GM23338 (cell line): ENCODE measurements around the gene MITF. TPM values are rescaled to one million over a fixed set of nuclear protein-coding genes. Genes with fewer than 3 reads are reported as not detected.

Experiments used
- ATAC-seq: fragments of 200-7000 bp; cut with Tn5 transposase; 3 replicates; pipeline ENCODE4 v1.9.1; 2020
- DNase-seq: peaks from one replicate; pipeline ENCODE4 v3.0.0-alpha.2; 2015; ENCODE audit warnings: low spot score
- H2AFZ ChIP-seq: fragments of 200-600 bp; sonication (generic); 2 replicates; pipeline ENCODE4 v1.8.0; 2016; ENCODE audit warnings: antibody characterized with exemption, mild to moderate bottlenecking, moderate library complexity
- H3F3A ChIP-seq: fragments of 200-600 bp; sonication (generic); replicated peaks from 2 replicates; pipeline ENCODE4 v1.8.0; 2017; ENCODE audit warnings: antibody characterized with exemption, mixed run types, low read depth
- H3K27ac ChIP-seq: fragments of 200-600 bp; sonication (generic); 2 replicates; pipeline ENCODE4 v1.6.1; 2016; ENCODE audit warnings: low read depth
- H3K27me3 ChIP-seq: fragments of 200-600 bp; sonication (generic); 2 replicates; pipeline ENCODE4 v1.8.0; 2016; ENCODE audit warnings: mild to moderate bottlenecking, mixed run types, moderate library complexity; ENCODE audit not compliant: insufficient read depth
- H3K36me3 ChIP-seq: fragments of 200-600 bp; sonication (generic); 2 replicates; pipeline ENCODE4 v1.8.0; 2016; ENCODE audit warnings: mild to moderate bottlenecking; ENCODE audit not compliant: insufficient read depth
- H3K4me1 ChIP-seq: fragments of 200-600 bp; sonication (generic); 2 replicates; pipeline ENCODE4 v1.8.0; 2016; ENCODE audit warnings: mild to moderate bottlenecking, moderate library complexity; ENCODE audit not compliant: insufficient read depth
- H3K4me2 ChIP-seq: fragments of 200-600 bp; sonication (generic); 2 replicates; pipeline ENCODE4 v1.7.1; 2017; ENCODE audit warnings: mixed run types
- H3K4me3 ChIP-seq: fragments of 200-600 bp; sonication (generic); 2 replicates; pipeline ENCODE4 v1.6.1; 2016; ENCODE audit warnings: mixed run types
- H3K79me2 ChIP-seq: fragments of 200-600 bp; sonication (generic); replicated peaks from 2 replicates; pipeline ENCODE4 v1.8.0; 2017; ENCODE audit warnings: mild to moderate bottlenecking; ENCODE audit not compliant: insufficient read depth
- H3K9me2 ChIP-seq: fragments of 200-600 bp; sonication (generic); 2 replicates; pipeline ENCODE4 v1.8.0; 2017; ENCODE audit not compliant: insufficient read depth
- H4K20me1 ChIP-seq: fragments of 200-600 bp; sonication (generic); replicated peaks from 2 replicates; pipeline ENCODE4 v1.8.0; 2017; ENCODE audit warnings: mild to moderate bottlenecking; ENCODE audit not compliant: insufficient read depth
- H3K27ac Mint-ChIP-seq: 2 replicates; pipeline ENCODE4 v1.8.0; 2020; ENCODE audit warnings: inconsistent platforms, mild to moderate bottlenecking, moderate library complexity, mixed read lengths
- H3K27me3 Mint-ChIP-seq: 3 replicates; pipeline ENCODE4 v1.8.0; 2022; ENCODE audit warnings: low read depth, mild to moderate bottlenecking, moderate library complexity, mixed read lengths, inconsistent platforms; ENCODE audit not compliant: insufficient read depth, poor library complexity
- H3K36me3 Mint-ChIP-seq: 3 replicates; pipeline ENCODE4 v1.8.0; 2021; ENCODE audit warnings: low read depth, mild to moderate bottlenecking, inconsistent platforms, moderate library complexity, mixed read lengths
- H3K4me1 Mint-ChIP-seq: 3 replicates; pipeline ENCODE4 v1.8.0; 2020; ENCODE audit warnings: mild to moderate bottlenecking, inconsistent platforms, mixed read lengths
- H3K4me3 Mint-ChIP-seq: 3 replicates; pipeline ENCODE4 v1.8.0; 2021; ENCODE audit warnings: moderate library complexity, mild to moderate bottlenecking, inconsistent platforms, mixed read lengths
- H3K9me3 Mint-ChIP-seq: 3 replicates; pipeline ENCODE4 v1.8.0; 2020; ENCODE audit warnings: moderate library complexity, mild to moderate bottlenecking, inconsistent platforms, mixed read lengths
- CREB1 ChIP-seq: fragments of 250-450 bp; sonication (Bioruptor Pico); IDR thresholded peaks from 2 replicates; pipeline ENCODE4 v1.5.0; 2020; ENCODE audit warnings: low read depth, mild to moderate bottlenecking, moderate library complexity
- CTCF ChIP-seq, 2 experiments: fragments of 200-600 bp in 1 of 2; sonication (generic) in 1 of 2; conservative IDR thresholded peaks; 2 replicates each; pipeline versions ENCODE4 v1.5.1 to v1.6.1; 2016 to 2017; ENCODE audit warnings: antibody characterized with exemption in 2 of 2, low read depth in 2 of 2, mild to moderate bottlenecking in 2 of 2, moderate library complexity in 1 of 2
- ETS1 ChIP-seq: IDR thresholded peaks from 2 replicates; pipeline ENCODE4 v1.6.1; 2016; ENCODE audit warnings: antibody characterized with exemption
- EZH2 ChIP-seq: fragments of 200-600 bp; sonication (generic); IDR thresholded peaks from one replicate; pipeline ENCODE4 v1.8.0; 2017; ENCODE audit warnings: antibody characterized with exemption, mild to moderate bottlenecking, low read depth; ENCODE audit not compliant: unreplicated experiment
- EZH2phosphoT487 ChIP-seq: fragments of 200-600 bp; sonication (generic); IDR thresholded peaks from one replicate; pipeline ENCODE4 v1.8.1; 2018; ENCODE audit warnings: antibody characterized with exemption; ENCODE audit not compliant: unreplicated experiment
- REST ChIP-seq: IDR thresholded peaks from one replicate; pipeline ENCODE4 v1.6.1; 2018; ENCODE audit warnings: antibody characterized with exemption; ENCODE audit not compliant: unreplicated experiment
- STAT1 ChIP-seq: IDR thresholded peaks from one replicate; pipeline ENCODE4 v1.6.1; 2016; ENCODE audit warnings: antibody characterized with exemption; ENCODE audit not compliant: unreplicated experiment
- ZNF114 ChIP-seq: fragments of 250-450 bp; sonication (Bioruptor Pico); IDR thresholded peaks from 2 replicates; pipeline ENCODE4 v1.5.0; 2020; ENCODE audit warnings: mild to moderate bottlenecking, moderate library complexity
- ZNF331 ChIP-seq: fragments of 250-450 bp; sonication (Bioruptor Pico); IDR thresholded peaks from 2 replicates; pipeline ENCODE4 v1.5.0; 2020; ENCODE audit warnings: low read depth, mild to moderate bottlenecking, moderate library complexity
- ZNF462 ChIP-seq: fragments of 250-450 bp; sonication (Bioruptor Pico); IDR thresholded peaks from 2 replicates; pipeline ENCODE4 v1.5.0; 2020; ENCODE audit warnings: mild to moderate bottlenecking, moderate library complexity
- polyA plus RNA-seq: library from polyadenylated mRNA; unstranded; fragments of >200 nt; fragmentation: Nextera tagmentation; extraction: Ambion mirVana; gene quantifications from 2 replicates; pipeline ENCODE4 v1.2.1, GENCODE V29; 2016
- total RNA-seq: library from RNA; depleted of rRNA; stranded (reverse); fragments of >200 nt; shearing (Covaris generic); gene quantifications from 2 replicates; pipeline ENCODE4 v1.2.3, GENCODE V29; 2014

The MITF gene
- total and polyA plus RNA-seq, 2 experiments from 2014 or later: 1.9 to 2.4 TPM

GRCh38 chr3:69746119-69746518 is 6.9 kb downstream of the MITF start (continued):
- TF ChIP-seq ETS1 (no peak), ZNF114 (CRISPR knock-in tag) (no peak), CREB1 (no peak), STAT1 (no peak), EZH2 (no peak), CTCF (conservative IDR thresholded peaks at IDR 0.05; ENCODE audit: low read depth in 2 of 2) (no peak), EZH2phosphoT487 (no peak), REST (no peak), ZNF331 (CRISPR knock-in tag) (no peak)

- no peak overlapping the region for H3K4me3 ChIP-seq
- Mint-ChIP-seq H3K4me1 (peaks cover 10% of the 10 kb centered on the region; the same call in 2 of the 3 replicates), H3K27ac (no peak overlapping the region), H3K27me3 (no peaks in the 10 kb centered on the region), H3K9me3 (peaks cover 7% of the 10 kb centered on the region), H3K4me3 (no peak overlapping the region), H3K36me3 (0 out of 3 replicates have a peak, but pooled peaks cover 5% of the 10 kb centered on the region)
- H3K9me2 ChIP-seq: no peaks in the 10 kb centered on the region
- no peaks in the 10 kb centered on the region for H3K79me2 ChIP-seq
- no peaks in the 10 kb centered on the region for H3K27me3 ChIP-seq
- H3K4me2 ChIP-seq: no peak overlapping the region
- H4K20me1 ChIP-seq: no peaks in the 10 kb centered on the region
- no peaks in the 10 kb centered on the region for H3F3A ChIP-seq
- ATAC-seq: no peak
- H3K36me3 ChIP-seq: no peaks in the 10 kb centered on the region
- no peak overlapping the region for H3K27ac ChIP-seq
- DNase-seq: no peak
- no peaks in the 10 kb centered on the region for H3K4me1 ChIP-seq
- H2AFZ ChIP-seq: no peak overlapping the region
- TF ChIP-seq ETS1: no peak
- TF ChIP-seq ZNF462 (CRISPR knock-in tag): no peak
- TF ChIP-seq EZH2phosphoT487: no peak
Measured at GRCh38 chr3:69747511-69748258, 8.4 kb downstream of the MITF start.
